IPS DF 4.7 (cell line): ENCODE measurements around the gene ZNF236.

Experiments
- DNase-seq: peaks from one replicate; pipeline ENCODE4 v3.0.0-alpha.2; 2013; ENCODE audit warnings: low spot score; ENCODE audit errors: extremely low read depth

Gene ZNF236

GRCh38 chr18:76821356-76821874, 942 bp upstream of the ZNF236 start:
- DNase-seq, result no peak

- DNase-seq, result no peak
These were observed 367 bp upstream of the ZNF236 start for GRCh38 chr18:76821875-76822505.

GRCh38 chr18:76823161-76823538, 793 bp downstream of the ZNF236 start:
- DNase-seq, result no peak

GRCh38 chr18:76823587-76824011, 1.2 kb downstream of the ZNF236 start:
- DNase-seq, result no peak

GRCh38 chr18:76824145-76824676, 1.9 kb downstream of the ZNF236 start:
- DNase-seq, result no peak

- no peak for DNase-seq
These were observed 2.4 kb downstream of the ZNF236 start for GRCh38 chr18:76824754-76825153.

GRCh38 chr18:76827205-76828200, 5.1 kb downstream of the ZNF236 start:
- DNase-seq, result no peak

GRCh38 chr18:76834379-76834778, 12.0 kb downstream of the ZNF236 start:
- no peak for DNase-seq

GRCh38 chr18:76835380-76835779, 13.0 kb downstream of the ZNF236 start:
- no peak for DNase-seq

- DNase-seq, result no peak
These were observed 14.7 kb downstream of the ZNF236 start for GRCh38 chr18:76837071-76837470.

GRCh38 chr18:76838182-76838581, 15.8 kb downstream of the ZNF236 start:
- no peak for DNase-seq

GRCh38 chr18:76839086-76839794, 16.9 kb downstream of the ZNF236 start:
- no peak for DNase-seq

GRCh38 chr18:76842837-76843530, 20.6 kb downstream of the ZNF236 start:
- DNase-seq, result no peak

- DNase-seq, result no peak
These were observed 21.8 kb downstream of the ZNF236 start for GRCh38 chr18:76844144-76844543.

- no peak for DNase-seq
These were observed 22.6 kb downstream of the ZNF236 start for GRCh38 chr18:76844742-76845477.

GRCh38 chr18:76846217-76846616, 23.9 kb downstream of the ZNF236 start:
- DNase-seq, result no peak

- DNase-seq, result no peak
These were observed 25.6 kb downstream of the ZNF236 start for GRCh38 chr18:76847916-76848315.

GRCh38 chr18:76850112-76850511, 27.8 kb downstream of the ZNF236 start:
- DNase-seq, result no peak

GRCh38 chr18:76855594-76855993, 33.2 kb downstream of the ZNF236 start:
- DNase-seq, result no peak

- no peak for DNase-seq
These were observed 35.1 kb downstream of the ZNF236 start for GRCh38 chr18:76857476-76857875.
